CD4-positive, alpha-beta T cell treated with Interleukin-21 for 1 hour (primary cell): ENCODE data around the gene LGI2.
"Not testable (repeated sequence)": the region's sequence is repeated elsewhere in the genome, so short reads cannot be mapped to it uniquely, and the experiment has no call there.

Source experiments
- DNase-seq: peaks from one replicate; pipeline ENCODE4 v3.0.0-alpha.2; 2020

Gene LGI2

DNA sequence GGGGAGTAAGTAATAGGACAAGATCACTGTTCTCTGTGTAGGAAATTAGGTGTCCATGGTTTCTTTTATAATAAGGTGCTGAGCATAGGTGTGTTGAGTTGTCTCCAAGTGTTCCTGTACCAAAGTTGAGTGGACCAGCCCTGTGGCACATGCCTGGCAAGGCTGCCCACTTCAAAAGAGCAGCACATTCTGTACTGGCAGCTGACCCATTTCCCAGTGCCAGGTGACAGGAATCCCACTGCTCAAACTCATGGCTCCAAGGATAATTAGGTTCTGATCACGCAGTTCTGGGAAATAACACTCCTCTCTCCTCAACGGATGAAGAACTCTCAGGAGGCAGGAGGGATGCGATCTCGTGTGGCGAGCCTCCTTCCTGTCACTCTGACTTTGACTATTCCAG, 12.8 kb upstream of the LGI2 start:
- no peak for DNase-seq

DNA sequence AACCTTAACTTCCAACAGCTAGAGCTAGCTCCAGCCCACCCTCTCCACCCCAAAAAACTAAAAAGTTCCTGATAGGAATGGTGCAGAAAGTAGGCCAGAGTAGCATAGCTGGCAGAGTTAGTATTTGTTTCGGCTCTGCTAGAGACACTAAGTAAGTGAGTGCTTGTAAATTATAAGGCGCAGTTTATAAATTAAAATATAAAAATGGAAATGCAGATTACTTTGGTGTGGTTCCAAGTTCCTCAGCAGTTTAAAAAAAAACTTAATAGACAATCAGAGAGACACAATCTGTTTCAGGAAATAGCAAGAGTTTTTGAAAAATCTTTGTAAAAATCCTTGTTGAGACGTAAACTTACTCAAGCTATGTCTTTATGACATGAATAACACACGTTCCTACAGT, 2.8 kb upstream of the LGI2 start:
- no peak for DNase-seq

DNA sequence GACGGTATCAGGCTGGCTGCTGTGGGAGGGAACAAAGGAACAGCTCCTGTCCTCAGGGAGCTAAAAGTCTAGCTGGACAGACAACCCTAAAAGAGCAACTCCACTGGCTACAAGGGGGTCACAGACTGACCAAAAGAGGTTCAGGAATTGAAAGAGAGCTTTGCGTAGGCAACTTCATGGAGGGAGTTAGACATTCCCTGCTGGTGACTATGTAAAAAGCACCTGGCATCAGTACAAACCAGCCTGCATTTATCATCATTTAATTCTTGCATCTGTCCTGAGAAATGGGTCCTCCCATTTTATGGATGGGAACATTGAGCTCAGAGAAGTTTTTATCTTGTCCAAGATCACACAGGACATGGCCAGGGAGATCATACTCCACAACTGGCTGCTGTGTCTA, 1.4 kb upstream of the LGI2 start:
- no peak for DNase-seq

DNA sequence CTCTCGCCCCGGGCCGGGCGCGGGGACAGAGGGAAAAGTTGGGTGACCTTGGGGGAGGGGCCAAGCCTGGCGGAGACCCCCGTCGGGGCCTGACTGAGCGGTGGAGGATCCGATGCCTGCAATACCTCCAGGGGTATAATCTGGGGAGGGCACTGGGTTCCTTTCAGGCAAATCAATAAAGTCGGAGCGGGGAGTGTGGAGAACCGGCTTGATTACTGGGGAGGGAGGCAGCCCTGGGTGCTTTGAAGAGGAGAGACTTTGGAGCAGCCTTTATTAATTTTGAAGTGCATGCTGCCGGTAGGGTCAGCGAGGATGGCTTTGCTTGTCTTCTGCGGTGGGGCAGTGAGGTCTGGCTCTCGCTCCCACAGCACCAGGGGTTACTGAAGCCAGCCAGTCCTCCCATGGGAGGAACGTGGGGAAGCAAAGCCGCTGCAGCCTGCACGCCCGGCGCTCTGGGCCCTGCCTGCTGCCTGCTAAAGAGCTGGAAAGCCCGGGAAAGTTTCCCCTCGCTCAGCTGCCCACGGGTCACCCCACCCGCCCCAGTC, 403 bp upstream of the LGI2 start:
- no peak for DNase-seq

DNA sequence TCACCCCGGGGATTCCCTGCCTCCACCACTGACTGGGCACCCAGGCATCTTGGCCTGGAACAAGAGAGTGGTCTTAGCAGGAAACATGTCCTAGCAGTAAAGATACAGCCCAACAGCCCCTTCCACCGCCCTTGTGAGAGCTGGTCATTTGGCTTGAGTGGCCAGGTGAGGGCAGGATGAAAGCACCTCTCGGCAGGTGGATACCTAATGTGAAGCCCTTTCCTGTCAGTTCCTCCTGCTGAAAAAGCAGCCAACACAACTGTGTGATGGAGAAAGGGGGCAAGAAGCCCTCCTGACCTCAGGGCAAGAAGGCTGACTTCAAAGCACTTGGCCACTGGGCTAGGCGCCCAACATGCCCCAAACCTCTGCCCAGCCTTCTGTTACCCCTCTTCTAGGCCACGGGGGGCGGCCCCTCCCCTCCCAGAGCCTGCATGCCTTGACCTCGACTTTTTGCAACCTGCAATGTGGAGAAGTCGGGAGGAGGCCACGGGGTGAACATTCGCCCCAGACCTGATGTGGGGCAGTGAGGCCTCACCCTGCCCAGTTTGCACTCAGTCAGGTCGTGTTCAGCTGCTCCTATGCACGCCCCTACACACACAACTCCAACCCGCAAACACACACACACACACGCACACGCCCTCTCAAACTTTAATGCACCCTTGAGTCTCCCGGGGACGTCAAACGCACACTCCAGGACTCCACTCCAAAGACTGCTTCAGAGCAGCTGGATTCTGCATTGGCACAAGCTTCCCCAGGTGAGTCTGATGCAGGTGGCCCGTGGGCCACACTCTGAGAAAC, 1.1 kb downstream of the LGI2 start:
- no peak for DNase-seq

DNA sequence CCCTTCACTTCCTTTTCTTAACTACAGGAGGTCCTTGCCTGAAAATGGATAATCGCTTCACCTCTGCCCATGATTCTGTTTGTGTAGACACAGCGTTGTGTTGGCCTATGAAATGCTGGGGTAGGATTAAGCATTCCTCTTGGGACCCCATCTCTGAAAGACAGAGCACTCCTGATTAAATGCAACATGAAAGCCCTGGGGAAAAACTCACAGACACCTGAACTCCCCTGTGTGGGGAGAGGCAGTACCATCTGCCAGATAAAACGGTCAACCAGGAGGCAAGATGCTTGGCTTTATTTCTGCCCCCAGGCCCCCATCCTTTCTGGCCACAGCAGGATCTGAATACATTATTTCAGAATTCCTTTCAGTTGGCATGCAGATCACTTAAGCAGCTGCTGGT, 1.9 kb downstream of the LGI2 start:
- DNase-seq = no peak

DNA sequence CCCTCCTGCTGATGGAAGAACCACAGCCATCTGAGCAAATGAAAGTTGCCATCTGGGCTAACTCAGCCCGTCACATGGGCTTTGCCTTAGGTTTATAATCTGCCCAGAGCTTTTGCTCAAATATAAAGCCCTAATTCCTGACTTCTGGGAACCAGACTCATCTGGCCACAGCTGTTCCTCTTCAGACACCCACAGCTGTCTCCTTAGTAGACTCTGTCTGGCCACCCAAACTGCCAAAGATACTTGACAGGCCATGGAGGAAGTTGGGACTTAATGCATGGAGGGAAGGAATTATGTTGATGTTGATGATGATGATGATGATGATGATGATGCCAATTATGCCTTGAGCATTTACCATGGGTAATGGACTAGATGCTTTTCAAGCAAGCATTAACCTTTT, 8.0 kb downstream of the LGI2 start:
- no peak for DNase-seq

DNA sequence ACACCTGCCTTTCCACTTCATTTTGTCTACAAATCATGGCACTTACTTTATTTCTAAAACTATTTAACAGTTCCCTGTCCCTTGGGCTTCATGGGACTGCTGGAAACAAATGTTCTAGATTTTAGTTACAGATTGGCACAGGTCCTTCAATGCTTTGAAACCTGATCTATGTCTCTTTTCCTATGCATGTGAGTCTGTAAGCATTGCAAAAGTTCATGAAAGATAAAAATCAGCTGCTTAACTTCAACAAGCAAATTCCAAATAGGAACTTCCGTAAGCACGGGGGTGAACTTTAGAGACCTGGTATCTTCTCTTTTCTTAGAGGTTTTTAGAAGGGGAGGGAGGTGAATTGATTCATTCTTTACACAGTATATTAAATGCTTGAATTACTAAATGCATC, 9.5 kb downstream of the LGI2 start:
- DNase-seq = no peak

DNA sequence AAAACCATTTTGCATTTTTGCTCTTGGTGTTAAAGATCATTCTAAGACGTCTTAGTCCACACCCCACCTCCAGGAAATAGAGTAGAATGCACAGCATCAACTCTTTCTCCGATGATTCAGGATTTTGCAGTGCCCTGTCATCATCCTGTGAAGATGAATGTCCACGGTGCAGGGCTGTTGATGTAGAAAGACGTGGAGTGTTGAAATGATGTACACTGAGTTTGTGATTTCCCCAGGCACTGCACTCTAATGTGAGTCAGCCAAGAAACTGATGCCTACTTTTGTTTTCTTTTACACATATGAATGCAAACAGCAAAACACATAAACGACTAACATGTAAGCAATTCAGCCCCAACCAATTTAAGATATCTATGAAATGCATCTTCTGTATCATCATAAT, 10.5 kb downstream of the LGI2 start:
- no peak for DNase-seq

DNA sequence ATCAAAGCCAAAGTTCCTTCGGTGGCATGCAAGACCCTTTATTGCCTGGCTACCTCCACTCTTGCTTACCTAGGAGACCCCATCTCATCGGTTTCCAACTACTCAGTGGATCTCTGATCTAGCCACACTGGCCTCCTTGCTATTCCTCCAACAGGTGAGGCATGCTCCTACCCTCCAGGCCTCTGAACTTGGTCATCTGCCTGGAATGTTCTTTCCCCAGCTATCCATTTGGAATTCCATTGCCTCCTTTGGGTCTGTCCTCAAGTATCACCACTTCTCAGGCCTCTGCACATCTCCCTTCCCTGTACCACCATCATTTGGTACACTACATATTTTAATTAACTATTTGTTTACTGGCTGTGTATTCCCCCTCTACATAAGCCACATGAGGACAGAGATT, 11.2 kb downstream of the LGI2 start:
- DNase-seq = no peak

DNA sequence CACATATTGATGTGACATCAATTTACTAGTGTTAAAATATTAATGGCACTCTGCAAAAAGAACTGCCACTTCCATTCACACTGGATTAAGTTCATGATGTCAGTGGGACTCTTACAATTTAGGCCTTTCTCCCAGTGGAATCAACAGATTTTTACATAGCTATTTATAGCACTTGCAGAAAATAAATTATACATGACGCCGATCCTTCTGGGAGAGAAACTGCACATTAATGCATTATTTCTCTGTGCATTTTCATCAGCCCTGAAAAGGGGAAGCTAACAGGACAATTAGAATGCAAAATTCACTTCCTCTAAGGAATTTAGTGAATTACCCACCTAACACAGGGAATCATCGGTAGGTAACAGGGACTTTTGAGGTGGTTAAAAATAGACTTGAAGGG, 15.7 kb downstream of the LGI2 start:
- no peak for DNase-seq

DNA sequence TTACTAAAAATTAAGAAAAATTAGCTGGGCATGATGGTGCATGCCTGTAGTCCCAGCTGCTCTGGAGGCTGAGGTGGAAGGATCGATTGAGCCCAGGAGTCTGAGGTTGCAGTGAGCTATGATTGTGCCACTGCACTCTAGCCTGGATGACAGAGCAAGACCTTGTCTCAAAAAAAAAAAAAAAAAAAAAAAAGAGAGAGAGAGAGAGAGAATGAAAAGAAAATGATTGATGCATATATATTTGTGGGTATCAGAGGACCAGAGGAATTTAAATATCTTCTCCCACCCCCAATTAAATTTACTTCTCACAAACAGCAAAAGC, 16.1 kb downstream of the LGI2 start:
- not testable (repeated sequence) for DNase-seq

DNA sequence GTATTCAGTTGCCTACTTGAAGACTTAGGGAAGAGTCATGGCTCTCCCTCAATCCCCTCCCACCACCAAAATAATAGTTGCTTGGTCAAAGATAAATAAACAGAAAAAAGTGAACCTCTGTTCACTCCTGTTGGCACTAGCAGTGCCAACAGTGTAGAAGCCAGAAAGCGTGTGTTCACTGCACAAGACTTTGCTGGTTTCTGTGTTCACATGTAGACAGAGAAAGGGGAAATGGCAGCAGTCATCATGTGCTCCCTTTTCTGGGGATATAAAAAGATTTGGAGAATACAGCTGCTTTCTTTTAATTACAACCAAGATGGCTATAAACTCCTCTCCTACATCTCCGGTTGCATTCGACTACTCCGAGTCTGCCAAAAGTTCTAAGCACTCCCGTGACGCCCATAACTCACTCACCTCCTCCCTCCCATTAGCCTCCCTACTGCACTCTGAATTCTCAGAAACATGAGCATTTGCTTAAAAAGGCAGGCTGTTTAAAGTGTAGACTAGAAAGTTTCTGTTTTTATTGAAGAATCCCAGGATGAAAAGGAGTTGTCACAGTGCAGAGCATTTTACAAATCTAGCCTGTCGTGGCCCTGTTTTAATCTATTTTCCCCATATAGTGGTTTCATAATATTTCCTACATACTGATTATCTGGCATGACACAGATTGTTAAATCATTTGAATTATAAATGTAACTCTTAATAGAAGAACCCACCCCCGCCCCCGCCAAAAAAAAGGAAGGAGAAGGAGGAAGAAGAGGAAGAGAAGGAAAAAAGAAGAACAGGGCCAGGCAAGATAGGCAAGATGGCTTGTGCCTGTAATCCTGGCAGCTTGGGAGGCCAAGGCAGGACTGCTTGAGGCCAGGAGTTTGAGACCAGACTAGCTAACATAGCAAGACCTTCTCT, 16.7 kb downstream of the LGI2 start:
- DNase-seq = no peak

DNA sequence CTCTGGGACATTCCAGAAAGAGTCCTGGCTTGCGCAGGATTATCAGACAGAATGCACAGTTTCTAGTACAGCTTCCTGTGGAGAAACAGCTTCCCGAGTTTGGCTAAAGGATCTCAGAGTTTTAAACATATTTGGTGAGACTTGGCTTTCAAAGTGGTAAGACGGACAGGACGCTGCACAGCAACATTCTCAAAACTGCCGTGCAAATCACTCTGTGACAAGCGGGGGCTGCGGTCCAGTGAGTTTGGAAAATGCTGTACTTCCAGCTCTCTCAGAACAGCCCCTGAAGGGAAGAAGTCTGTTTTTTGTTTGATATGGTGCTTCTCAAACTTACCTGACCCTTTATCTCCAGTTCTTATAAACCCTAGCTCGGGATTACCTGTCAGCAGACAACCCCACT, 18.1 kb downstream of the LGI2 start:
- no peak for DNase-seq

DNA sequence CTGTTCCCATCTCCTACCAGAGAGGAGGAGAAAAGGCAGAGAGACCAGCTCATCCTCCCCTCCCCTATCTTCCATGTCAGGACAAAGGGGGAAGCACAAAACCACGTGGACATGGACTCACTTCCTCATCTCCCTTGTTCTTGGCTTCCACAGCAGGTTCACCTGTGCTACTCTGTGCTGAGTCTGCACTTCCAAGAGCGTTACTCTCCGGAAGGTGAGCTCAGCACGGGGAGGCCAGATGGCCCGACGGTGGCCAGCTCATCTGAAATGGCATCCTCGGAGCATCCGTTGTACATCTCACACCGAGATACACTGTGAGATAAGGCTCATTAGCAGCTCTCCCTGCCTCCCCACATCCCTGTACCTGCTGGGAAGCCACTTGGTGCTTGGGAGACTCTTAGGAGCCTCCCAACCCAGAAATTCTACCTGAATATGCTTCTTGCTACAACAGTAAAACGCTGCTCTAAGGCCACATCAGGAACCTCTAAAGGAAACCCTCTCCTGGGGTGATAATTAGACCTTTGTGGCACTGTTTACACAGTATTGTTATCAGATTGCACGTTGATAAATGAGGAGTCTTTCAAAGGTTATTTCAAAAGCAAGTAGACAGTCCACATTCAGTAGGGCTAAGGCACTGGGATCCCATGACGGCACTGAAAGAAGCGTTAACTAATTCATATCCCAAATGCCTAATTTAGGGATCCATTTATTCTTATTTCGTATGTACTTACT, 19.4 kb downstream of the LGI2 start:
- DNase-seq = no peak

DNA sequence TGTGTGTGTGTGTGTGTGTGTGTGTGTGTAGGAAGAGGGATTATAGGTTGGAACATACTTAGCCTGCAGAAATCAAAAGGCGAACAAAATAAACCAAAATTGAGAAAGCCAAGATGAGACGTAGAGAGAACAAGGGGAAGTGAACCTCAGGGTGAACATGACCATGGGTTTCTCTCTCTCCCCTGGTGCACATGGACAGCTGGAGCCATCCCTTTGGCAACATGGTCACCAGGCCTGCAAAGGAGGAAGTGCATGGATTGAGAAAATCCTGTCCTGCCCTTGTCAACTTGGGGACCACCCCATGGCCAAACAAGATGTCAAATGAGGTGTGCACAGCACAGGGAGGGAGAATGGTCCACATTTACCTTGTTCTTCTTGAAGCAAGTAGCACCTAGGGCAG, 23.1 kb downstream of the LGI2 start:
- no peak for DNase-seq

DNA sequence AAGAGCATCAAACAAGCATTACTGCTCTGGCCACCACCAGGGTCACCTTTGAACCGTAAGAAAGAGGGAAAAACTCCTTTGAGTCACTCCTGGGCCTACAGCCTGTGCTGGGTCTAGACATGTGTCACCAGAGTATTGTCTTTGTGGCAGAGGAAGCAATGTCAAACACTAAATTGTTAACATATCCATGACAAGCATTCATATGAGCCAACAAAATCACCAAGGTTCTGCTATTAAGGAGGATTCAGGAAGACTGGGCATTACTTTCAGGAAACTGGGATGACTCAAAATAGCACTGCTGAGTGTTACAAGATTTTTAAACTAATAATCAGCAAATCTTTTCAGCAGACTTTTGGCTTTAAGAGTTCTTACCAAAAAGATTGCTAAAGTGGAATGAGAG, 28.1 kb downstream of the LGI2 start:
- DNase-seq = no peak

DNA sequence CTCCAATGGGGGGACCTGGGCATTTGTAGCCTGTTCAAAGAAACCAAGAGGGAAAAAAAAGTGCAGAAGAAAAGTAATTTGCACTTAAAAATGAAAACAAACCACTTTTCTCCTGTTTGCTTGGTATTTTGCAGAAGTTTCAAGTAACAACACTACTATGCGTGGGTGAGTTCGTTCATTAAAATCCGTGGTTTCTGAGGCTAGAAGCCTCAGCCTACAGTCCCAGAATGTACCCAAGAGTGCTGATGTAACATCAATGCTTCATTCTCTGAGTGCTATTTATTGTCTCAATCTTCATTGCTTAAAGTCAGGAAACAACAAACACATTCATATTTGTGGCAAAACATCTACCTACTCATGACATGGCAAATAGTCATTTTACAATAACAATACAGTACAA, 29.2 kb downstream of the LGI2 start:
- DNase-seq = no peak

DNA sequence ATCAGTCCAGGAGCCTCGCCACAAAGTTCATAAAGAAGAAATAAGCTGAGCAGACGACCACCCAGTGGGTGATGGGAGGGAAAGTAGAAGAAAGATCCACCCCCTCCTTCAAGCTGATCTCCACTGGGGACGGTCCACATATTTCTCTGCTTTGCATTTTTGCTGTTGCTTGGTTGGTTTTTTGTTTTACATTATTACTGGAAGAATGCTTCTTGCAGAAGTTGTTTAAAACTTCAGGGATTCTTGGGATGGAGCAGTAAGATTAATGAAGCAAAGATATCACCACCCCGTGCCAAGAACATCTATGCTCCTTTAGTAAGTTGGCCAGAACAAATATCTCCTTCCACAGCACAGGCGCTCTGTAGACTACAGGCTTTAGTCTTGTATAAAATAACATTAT, 30.1 kb downstream of the LGI2 start:
- DNase-seq = no peak

DNA sequence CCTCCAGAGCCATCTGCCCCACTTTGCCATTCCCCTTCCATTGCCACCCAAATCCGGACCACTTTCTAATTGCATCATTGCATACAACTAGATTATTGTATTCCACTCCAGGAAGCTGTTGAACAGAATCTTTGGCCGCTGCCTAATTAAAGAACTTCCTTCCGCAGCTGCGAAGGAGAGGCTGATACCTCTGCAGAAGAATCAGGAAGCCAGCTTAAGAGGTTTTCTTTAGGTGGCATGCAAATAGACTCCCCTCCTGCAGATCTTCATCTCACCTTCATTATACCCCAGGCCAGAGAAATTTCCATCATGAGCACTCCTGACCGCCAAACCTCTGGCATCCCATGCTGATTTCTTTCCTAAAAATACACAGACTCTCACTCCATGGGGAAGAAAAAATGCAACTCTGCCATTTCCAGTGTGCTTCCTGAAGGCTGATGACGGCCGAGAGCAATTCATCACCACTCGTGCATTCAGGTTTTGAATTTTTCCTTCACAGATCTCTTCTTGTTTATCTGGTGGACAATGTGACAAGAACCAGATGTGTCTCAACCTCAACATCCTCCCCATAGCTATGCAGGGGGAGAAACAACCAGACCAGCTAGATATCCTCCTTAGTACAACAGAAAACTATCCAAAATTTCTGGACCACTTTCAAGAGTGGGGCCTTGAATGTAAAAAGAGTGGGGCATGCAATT, 31.2 kb downstream of the LGI2 start:
- DNase-seq = no peak

DNA sequence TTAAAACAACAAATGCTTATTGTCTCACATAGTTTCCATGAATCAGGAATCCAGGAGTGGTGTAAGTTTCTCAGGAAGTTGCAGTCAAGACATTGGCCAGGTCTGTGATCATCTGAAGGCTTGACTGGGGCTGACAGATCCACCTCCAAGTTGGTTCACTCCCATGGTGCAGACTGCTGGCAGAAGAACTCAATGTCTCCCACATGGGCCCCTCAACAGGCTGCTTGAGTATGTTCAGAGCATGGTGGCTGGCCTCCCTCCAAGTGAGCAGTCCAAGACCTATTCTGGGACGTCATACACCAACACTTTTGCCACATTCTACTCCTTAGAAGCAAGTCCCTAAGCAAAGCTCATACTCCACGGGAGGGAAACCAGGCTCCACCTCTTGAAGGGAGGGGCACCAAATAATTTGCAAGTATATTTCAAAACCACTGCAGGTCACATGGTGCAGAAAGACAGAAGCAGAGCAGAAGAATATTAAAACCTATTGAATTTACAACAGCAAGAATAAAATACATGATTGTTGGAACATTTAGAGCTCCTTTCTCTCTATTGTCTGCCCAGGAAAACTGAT, 35.3 kb downstream of the LGI2 start:
- DNase-seq = no peak

DNA sequence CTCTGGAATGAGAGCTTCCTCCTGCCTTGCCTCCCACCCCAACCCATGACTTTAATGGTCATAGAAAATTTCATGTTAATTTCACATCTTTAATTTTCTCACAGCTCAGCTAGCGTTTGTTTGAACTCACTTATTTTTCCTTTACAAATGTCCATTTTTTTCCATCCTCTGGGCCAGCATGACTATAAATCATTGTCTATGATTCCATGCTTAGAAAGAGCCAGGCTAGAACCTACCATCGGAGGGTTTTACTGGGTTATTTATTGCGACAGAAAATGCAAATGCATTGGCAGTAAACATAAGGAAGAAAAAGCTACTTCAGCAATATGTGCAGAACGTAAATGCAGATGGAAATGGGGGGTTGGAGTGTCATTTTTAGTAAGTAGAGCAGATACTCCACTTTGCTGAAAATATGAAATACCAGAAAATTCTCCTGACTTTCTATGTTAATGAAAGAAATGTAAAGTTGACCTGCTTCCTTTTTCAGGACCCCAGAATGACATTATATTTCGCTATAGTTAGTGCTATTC, 37.1 kb downstream of the LGI2 start:
- no peak for DNase-seq
